HG02798 (cell line): ENCODE results near the gene SERGEF.

Experiments
- ATAC-seq: cut with Tn5 transposase; IDR thresholded peaks from one replicate; pipeline ENCODE4 v1.9.1; 2021; ENCODE audit warnings: mild to moderate bottlenecking; ENCODE audit not compliant: unreplicated experiment, poor library complexity

Gene SERGEF

GRCh38 chr11:17741487-17741886, 271.4 kb downstream of the SERGEF start:
- no peak for ATAC-seq

GRCh38 chr11:17740649-17741235, 272.1 kb downstream of the SERGEF start:
- no peak for ATAC-seq

- no peak for ATAC-seq
Measured at GRCh38 chr11:17739945-17740338, 272.9 kb downstream of the SERGEF start.

- ATAC-seq, result no peak
Measured at GRCh38 chr11:17738151-17738973, 274.5 kb downstream of the SERGEF start.
